ENCODE results near the gene LAPTM5. TPM values are rescaled to one million over a fixed set of nuclear protein-coding genes. Genes with fewer than 3 reads are reported as not detected.

The LAPTM5 gene
- total and polyA plus RNA-seq, 2 of the 8 experiments (the other 6 are each of a cell fraction or from before 2014, with no cell fraction given) = 0.37 to 1.4 TPM

DNA sequence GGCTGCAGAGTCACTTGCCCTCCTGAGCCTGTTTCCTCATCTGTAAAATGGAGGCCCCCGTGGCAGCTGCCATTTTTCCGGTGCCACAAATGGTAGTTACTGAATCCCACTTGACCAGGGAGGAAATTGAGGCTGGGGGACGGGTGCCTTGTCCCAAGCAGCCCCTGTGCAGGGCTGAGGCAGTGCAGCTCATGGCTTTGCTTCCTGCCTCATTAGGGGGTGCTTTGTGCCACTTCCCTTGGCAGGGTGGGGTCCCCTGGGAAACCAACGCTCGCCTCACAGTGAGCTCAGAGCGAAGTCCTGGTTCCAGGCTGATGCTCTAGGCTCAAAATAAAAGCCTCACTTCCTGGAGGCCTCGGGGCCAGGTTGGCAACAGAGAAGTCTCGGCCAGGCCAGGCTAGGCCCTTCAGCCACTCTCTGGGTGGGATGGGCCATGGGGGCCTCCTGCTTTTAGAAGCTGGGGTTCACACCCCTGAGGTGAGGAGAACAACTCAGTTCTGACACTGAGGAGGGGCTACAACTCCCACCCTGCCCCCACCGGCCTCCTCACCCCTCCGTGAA lies 6.8 kb downstream of the LAPTM5 start (continued):
- TF ChIP-seq CEBPB (IDR thresholded peaks at IDR 0.05; ENCODE audit: low read depth, low read length) = no peak
